ENCODE data around the gene OCSTAMP.
A peak's percentile ranks its signal among the peaks of the same experiment; 100 is the strongest.

Gene OCSTAMP, protein sequence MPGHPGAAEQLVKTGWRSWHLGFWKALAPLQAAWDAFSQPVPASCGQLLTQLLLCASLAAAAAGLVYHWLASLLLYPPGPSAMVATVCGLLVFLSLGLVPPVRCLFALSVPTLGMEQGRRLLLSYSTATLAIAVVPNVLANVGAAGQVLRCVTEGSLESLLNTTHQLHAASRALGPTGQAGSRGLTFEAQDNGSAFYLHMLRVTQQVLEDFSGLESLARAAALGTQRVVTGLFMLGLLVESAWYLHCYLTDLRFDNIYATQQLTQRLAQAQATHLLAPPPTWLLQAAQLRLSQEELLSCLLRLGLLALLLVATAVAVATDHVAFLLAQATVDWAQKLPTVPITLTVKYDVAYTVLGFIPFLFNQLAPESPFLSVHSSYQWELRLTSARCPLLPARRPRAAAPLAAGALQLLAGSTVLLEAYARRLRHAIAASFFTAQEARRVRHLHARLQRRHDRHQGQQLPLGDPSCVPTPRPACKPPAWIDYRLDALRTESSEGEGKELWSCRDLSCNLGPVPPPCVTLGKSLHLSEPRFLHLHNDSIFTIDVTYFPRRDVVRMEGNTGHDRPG

GRCh38 chr20:46550461-46550860 is at the start of gene OCSTAMP:
Gene OCSTAMP, minus strand, starts transcription at chr20:46550654. Its CDS starts 94 bp downstream, at chr20:46550560.
- peak; percentile 49 for DNase-seq

DNA sequence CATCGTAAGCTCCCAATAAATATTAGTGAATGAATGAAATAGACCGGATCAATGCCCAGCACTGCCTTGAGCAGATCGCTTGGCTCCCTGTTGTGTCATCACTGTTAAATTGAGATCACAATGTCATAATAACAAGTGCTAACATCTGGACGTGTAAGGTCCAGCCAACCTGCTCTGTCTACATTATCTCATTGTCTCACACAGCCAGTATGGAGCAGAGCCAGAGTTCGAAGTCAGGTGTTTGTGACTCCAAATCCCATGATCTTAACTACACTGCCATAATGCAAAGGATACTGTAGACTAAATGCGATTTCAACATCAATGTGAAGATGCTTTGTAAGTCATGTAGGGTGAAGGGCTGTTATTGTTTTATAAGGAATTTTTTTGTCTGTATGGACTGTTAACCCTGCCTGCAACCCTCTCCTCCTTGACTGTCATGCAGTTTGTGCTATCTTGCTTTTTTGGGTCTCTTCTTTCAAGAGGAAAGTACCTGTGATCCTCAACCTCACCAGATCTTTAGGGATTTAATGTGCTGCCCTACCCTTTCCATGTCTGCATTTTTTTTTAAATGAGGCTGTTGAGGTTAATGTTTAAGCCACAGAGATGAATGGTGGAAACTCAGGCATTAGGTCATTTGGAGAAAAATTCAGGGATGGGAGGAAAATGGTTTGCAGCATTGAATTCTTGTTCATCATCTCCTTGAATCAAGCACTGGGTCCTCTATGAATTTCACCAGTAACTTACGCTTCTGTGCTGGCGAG is 49.0 kb upstream of the OCSTAMP start:
- no peak for DNase-seq

GRCh38 chr20:46595933-46596332 is 45.5 kb upstream of the OCSTAMP start:
- DNase-seq: no peak

- no peak for DNase-seq
Observed at GRCh38 chr20:46594725-46595124, 44.3 kb upstream of the OCSTAMP start.

DNA sequence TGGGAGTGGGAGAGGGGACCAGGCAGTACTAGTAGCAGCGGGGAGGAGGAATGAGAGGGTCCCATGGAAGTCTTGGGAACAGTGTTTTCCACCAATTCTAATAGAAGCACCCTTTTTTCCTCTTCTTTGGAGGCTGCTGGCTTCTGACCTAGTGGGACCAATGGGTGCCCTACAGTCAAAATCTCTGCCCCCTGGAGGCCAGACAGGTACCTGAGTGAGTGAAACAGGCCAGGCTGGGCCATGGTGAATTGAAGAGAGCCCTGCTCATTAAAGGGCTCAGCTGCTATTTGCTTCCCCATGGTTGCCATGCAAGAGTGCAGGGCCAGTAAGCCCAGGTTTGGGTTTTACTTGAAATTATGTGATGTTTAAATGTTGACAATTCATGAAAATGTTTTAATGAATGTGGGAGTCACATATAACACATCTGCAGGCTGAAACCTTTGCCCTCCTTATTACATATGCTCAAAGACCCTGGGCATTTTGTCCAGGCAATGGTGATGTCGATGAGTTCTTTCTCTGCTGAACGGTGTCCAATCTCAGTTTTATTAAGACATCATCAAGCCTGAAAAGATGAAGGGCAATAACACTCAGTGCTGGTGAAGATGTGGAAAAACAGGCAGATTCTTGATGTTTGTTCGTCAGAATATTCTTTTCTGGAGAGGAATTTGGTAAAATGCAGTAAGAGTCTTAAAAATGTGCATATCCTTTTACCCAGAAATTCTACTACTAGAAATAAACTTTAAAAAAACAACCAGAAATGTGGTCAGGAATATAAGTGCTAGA is 42.3 kb upstream of the OCSTAMP start:
- DNase-seq: no peak

- no peak for DNase-seq
Observed at GRCh38 chr20:46590443-46590842, 40.0 kb upstream of the OCSTAMP start.

- no peak for DNase-seq
Observed at GRCh38 chr20:46588532-46589511, 38.4 kb upstream of the OCSTAMP start.

GRCh38 chr20:46587986-46588385 is 37.5 kb upstream of the OCSTAMP start:
- no peak for DNase-seq

- DNase-seq: no peak
Observed at GRCh38 chr20:46586724-46587123, 36.3 kb upstream of the OCSTAMP start.

DNA sequence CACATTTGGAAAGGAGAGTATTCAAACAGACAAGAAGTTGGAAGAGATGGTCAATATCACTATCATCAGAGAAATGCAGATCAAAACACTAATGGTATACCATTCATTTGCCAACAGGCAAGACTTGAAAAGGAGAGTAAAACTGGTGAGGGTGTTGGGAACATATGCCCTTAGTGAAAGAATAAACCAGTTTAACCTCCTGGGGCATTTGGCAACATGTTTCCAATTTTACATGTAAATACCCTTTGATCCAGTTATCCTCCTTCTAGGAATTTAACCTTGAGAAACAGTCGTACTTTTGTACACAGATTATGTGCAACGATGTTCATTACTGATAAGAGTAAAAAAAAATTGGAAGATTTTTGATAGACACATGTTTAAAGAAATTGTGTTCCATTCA is 34.1 kb upstream of the OCSTAMP start:
- DNase-seq: no peak

DNA sequence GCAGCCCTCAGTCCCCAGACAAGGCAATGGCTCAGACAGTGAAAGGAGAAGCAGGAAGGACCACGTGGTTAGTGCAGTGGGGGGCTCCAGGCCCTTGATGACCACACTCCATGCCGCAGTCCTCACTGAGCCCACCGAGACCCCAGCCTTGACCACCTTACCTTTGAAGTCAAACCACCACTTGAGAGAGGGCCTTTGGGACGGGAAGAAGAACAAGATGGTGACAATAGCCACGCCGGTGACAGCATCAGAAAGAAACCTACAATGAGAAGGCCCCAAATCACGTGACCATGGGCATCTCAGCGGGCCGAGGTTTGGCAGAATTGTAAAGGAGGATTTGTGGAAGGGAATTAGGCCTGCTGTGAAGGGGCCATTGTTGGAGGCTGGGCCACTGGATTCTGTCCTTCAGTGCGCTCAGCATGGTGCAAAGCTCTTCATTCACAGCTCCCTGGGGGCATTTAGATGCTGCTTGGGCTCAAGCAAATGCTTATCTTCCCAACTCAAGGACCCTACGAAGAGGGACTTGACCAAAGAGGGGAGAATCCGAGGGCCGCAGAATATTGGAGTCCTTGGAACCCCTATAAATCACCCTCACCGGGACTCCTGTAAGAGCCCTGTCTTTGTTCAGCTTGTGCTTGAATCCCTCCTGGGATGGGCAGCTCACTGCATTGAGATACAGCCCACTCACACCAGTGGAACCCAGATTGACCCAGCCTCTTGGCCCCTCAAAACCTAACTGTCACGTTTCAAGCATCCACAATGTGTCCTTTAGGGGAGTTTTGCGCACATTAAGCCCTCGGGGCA is 33.2 kb upstream of the OCSTAMP start:
- DNase-seq: no peak

DNA sequence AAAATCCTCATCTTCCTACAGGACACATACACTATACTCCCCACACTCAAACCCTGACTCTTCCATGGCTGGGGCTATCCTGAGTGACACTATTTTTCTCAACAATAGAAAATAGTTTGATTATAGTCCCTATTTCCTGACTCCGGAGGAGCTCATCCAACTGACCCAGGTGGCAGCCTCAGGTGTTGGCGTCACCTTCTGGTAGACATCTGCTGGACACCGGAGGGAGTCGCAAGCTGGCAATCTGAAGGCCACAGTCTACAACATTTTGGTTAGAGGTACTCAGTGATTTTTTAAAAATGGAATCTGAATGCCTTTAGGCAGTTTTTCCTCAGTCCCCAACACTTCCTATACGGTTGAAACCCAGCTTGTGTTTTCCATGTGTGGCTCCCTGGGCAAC is 32.2 kb upstream of the OCSTAMP start:
- DNase-seq: no peak

GRCh38 chr20:46581391-46581790 is 30.9 kb upstream of the OCSTAMP start:
- no peak for DNase-seq

GRCh38 chr20:46580613-46581205 is 30.3 kb upstream of the OCSTAMP start:
- DNase-seq: no peak

DNA sequence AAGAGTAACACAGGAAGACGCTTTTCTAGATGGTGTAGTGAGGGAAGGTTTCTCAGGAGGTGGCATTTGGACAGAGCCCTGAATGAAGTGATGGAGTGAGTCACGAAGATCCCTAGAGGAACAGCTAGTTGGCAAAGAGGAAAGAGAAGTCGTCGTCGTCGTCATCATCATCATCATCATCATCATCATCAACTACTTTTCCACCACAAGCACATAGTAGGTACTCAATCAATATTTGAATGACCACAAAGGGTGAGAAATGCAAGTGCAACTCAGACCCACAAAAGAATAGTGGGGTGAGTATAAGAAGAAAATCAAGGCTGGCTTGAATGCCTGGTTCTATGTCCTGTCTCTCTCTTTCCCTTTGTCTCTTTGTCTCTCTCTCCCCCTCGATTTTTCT is 28.3 kb upstream of the OCSTAMP start:
- no peak for DNase-seq

- no peak for DNase-seq
Observed at GRCh38 chr20:46576774-46577395, 26.4 kb upstream of the OCSTAMP start.

- DNase-seq: no peak
Observed at GRCh38 chr20:46575937-46576461, 25.5 kb upstream of the OCSTAMP start.

GRCh38 chr20:46575394-46575793 is 24.9 kb upstream of the OCSTAMP start:
- DNase-seq: no peak

DNA sequence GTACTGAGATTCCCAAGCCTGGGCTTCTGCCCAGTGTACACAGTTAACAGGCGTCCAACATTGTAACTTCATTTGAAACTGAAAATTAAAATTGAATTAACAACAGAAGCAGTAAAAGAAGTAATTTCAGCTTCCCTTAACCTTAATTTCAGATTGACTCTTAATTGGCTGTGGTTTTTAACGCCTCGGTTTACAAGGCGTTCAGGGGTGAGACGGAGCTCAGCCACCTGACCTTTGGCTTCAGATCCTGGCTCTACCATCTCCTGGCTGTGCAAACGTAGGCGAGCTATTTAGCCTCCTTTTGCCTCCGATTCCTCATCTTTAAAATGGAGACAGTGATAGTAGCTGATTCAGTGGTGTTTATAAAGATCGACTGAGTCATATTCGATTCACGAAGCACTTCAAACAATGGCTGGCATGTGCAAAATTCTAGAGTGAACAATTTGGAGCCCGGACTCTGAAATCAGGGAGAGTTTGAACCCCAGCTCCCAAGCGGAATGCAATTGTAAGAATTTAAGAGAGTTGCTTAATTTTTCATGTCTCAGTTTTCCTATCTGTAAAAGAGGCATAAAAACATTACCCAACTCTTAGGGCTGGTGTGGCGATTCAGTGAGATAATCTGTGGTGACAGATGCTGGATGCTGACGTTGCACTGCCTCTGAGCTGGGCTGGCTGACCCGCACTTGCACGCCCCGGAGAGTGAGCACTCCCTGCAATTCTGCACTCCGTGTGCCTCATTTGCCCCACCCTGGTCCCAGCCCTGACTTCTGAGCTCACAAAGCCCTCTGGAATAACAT is 23.5 kb upstream of the OCSTAMP start:
- DNase-seq: no peak
